Amniotic stem cell (primary cell): ENCODE results near the gene ADAMTS12.

Experiments
- DNase-seq: peaks from one replicate; lab custom pipeline; 2025; lab: John Stamatoyannopoulos, UW

The ADAMTS12 gene

DNA sequence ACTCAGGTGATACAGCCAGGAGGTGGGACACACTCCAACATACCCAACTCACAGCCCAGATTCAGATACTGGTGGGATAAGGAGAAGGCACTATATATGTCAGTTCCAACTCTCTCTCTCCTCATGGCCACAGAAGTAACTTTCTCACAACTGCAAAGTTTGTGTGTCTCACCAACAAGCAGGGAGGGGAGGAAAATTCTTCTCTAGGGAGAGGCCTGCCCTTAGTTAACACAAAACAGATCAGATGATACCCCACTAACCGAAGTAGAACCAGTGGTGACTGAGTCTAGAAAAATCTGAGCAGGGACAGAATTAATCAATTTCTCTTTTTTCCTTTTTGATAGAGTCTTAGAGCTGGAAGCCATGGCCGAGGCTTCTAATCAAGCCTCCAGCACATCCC is 133.1 kb downstream of the ADAMTS12 start:
- DNase-seq: no peak

DNA sequence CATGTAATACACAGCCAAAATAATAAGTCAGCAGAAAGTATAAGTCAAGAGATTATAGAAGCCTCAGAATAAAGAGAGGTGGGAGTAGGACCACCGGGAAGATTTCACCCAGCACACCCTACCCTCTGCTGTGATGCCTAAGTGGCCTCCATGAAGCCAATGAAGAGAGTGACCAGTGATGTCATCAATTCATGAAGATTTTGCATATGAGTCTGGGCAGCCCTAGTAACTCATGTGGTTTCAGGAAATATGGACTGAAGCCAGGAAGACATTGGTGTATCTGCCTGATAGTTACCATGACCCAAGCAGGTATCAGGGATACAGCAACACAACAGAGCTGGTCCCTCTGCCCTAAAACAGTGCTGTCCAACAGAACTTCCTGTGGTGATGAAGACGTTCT is 135.3 kb downstream of the ADAMTS12 start:
- no peak for DNase-seq

DNA sequence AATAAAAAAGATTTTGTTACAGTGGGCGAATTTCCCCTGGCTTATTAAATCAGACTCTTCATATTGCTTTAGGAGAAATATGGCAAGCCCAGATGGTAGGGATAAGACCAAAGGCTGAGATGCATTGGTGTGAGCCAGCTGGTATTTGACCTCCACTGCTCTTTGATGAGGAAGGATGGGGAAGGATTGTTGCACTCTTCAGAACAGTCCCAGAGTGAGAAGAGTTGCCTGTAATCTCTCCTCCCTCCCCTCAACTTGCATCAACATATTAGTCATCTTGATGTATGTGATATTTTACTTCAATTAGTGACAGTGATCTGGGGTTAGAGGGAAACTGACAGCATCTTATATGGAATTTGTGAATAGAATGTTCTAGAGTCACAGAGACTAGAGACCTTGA is 136.6 kb downstream of the ADAMTS12 start:
- no peak for DNase-seq

DNA sequence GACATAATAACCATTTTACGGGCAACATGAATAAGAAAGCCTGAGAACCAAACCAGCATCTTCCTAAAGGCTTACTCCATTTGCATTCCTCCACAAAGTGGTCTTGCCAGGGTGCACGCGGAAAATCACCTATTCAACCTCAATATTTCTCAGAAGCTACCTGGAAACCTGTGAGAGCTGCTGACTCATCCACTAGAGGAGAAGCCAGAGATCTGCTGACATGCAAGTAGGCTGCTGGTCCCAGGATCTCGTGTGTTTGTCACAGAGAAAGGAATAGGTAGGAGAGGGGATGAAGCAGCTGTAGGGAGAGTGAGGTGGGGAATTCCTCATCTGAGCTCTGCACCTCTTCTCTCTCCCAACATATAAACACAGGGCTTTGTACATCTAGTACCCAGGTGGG is 138.1 kb downstream of the ADAMTS12 start:
- DNase-seq: no peak

DNA sequence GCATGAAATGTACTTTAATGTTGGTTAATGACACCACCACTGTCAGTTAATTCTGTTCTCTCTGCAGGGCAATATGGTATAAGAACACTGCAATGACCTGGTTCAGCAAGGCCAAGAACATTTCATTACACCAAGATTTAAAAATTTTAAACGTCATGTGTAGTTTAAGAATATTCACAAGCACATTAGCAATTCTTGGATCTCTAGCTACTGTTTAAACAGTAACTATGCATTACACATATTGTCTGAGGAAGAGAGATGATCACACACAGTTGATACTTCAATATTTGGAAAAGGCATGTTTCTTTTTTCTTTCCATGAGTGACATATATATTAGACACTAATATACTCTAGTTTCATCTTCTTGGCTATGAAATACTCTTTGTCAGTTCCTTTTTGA is 143.0 kb downstream of the ADAMTS12 start:
- no peak for DNase-seq

DNA sequence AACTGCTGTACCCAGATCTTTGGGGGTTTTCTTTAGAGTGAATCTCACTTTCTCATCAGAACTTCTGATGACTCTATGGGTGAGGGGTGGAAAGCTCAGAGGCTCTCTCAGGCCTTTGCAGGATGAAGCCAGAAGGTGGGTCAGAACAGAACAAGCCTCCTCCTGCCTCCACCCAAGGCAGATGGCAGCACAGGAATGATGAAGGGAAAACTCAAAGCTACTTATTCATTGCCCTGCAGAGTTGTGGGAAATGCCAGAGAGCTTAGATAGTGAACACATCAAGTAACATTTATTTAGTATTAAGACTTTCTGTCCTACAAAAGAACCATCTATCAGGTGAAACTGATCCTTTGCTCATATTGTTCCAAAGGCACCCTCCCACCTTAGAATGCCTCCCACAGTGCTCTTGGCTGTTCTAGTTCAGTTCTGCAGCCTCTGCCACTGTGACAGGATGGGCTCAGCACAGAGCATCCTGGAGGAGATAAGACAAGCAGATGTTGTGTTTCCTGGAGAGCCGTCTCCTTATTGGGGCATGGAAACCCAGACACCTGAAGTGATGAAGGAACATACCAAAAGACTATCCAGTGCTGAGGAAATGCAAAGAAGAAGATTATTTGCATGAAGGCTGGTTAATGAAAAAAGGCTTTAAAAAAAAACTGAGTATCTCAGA is 146.6 kb downstream of the ADAMTS12 start:
- DNase-seq: no peak

DNA sequence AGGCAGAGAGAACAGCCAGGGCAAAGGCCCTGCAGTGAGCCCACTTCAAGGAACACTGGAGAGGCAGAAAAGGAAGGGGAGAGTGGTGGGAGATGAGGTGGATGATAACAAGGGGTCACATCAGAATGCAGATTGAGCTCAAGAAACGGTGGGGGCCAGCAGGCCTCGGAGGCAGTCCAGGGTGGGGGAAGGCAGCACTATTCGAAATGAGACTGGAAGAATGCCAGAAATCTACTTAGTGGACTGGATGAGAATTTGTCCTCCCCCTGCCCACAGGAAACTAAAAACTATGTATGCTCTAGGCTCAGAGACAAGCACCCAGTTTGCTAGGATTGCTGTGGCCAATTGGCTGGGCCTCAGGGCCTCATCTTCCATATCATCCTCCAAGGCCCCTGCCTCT is 148.7 kb downstream of the ADAMTS12 start:
- DNase-seq: no peak

DNA sequence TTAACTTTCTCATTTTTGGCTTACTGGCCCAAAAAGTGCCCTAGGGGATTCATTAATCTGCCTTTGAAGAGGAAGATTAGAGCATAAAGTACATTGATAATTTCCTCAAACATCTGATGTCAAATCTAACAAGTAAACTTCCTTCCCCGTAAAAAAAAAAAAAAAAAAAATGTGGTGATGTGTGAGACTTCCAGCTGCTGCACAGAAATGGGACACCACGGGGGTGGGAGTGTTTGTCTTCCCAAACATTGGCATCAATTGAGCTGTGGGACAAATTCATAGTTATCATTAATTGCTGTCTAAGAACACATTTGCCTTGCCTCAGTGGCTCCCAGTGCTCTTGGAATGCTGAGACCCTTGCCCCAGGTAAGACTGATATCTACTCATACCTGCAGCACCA is 149.6 kb downstream of the ADAMTS12 start:
- DNase-seq: no peak

DNA sequence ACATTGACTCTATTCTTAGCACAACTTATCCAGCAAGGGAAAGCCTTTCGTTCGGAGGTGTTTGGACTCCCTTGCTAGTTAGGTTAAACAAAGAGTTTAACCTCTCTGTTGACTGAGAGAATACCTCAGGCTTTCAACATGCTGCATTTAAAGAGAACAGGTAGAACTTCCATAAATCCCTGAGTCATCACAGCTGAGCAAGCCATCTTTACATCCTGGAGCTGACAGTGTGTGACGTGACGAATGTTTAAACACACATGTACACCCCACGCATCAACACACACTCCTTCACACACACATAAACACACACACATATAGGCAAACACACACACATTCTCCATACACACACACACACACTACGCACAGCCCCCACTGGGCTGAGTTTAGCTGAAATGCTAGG is 152.8 kb downstream of the ADAMTS12 start:
- no peak for DNase-seq

DNA sequence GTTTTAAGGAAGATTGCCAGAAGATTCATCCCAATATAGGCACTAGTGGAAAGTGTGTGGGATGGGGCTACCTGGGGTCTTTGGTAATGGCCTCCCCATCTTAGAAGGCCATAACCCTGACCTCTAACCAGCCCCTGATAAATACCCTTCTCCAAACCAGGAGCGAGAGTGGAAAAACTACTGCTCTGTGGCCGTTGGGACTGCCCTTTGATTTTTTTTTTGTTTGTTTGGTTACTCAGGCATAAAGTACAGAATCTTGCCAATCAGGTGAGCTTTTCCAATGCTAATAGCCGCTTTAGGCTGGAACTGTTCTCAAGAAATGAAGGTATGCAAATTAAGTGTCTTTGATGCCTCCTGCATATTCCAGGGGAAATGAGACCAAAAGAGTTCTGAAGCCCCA is 153.7 kb downstream of the ADAMTS12 start:
- no peak for DNase-seq

DNA sequence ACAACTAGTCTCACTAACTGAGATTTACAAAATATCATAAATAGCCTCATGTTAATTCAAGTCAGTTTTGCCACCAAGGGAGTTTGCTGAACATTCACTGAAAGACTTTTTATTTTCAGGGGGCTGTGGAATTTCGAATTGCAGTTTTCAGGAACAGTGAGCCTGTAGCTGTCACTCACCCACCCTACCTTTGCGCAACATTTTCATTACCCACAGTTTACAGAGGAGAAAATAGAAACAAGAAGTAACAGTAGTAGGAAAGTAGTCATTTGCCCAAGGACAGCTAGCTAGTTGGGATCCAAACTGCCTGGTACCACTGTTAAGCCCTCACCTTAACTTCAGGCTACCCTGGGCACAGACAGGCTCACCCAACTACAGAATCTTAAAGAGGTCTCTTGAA is 154.1 kb downstream of the ADAMTS12 start:
- no peak for DNase-seq

DNA sequence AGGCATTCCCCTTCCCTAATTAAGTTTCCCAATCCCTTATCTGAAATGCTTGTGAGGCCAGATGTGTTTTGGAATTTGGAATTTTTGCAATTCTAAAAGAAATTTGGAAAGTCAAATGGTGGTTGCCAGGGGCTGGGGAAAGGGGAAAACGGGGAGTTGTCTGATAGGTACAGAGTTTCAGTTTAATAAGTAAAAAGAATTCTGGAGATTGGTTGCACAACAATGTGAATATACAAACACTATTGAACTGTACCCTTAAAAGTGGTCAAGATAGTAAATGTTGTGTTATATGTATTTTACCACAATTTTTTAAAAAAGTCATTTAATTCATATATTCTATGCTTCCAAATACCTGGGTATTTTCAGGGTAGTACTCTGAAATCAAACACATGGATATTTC is 154.5 kb downstream of the ADAMTS12 start:
- no peak for DNase-seq

DNA sequence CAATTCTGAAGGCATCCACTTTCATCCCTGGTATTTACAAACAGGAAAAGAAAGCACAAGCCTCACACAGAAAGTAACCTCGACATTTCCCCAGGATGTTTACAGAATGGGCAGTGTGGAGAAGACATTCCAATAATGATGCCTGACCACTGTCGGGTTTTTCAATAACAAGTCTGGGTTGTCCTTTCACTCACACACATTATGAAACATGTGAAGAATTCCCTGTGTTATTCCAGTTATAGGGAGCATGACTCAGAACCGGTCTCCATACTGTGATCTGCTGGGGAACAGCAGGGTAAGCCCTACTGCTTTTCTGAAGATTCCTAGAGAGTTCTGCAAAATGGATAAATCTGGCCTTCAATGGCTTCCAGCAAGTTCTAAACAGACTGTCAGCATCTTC is 155.3 kb downstream of the ADAMTS12 start:
- DNase-seq: peak; percentile 62

DNA sequence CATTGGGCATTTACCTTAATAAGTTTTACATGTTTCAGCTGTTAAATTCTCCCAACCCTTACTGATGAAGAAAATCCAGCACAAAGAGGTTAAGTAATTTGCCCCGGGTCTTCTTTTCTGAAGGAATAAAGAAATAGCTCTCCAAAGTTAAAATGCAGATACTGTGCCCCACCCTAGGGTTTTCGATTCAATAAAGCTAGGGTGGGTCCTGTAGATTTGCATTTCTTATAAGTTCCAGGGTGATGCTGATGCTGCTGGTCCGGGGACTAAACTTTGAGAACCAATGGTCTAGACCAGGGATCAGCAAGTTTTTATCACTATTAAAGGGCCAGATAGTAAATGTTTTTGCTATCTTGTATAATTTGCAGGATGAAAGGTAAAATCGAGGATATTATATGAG is 156.7 kb downstream of the ADAMTS12 start:
- DNase-seq: no peak

DNA sequence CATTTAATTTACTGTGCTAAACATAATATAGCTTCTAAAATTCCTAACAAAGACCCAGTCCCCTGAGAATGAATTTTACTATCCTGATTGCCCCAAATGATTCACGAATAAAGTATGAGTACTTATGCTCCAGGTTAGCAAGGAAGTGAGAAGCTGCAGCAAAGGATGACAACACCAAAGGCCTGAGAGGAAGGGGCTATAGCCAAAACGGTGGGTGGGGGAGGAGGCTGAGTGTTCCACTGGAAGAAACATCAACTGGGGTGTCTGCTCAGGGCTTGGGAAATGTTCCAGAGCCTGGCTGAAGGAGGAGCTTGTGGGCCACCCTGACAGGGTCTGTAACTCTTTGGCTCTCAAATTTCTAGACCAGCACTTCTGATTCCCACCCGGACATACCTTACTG is 157.3 kb downstream of the ADAMTS12 start:
- no peak for DNase-seq

DNA sequence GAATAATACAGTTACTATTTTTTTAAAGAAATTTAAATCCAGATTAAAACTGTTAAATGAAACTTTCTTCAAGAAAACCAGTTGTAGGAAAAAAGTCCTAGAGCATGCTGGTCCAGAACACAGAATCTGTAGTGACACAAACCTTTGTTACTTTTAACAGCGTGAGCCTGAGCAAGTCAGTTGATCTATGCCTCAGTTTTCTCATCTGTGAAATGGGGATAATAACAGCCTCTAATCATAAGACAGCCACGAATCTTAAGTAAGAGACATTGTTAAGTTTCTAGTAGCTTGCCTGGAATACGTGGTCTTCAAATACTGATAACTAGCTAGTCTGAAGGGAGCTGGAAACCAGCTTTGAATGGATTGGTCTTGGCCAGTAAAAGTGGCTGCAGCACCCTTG is 158.6 kb downstream of the ADAMTS12 start:
- no peak for DNase-seq

DNA sequence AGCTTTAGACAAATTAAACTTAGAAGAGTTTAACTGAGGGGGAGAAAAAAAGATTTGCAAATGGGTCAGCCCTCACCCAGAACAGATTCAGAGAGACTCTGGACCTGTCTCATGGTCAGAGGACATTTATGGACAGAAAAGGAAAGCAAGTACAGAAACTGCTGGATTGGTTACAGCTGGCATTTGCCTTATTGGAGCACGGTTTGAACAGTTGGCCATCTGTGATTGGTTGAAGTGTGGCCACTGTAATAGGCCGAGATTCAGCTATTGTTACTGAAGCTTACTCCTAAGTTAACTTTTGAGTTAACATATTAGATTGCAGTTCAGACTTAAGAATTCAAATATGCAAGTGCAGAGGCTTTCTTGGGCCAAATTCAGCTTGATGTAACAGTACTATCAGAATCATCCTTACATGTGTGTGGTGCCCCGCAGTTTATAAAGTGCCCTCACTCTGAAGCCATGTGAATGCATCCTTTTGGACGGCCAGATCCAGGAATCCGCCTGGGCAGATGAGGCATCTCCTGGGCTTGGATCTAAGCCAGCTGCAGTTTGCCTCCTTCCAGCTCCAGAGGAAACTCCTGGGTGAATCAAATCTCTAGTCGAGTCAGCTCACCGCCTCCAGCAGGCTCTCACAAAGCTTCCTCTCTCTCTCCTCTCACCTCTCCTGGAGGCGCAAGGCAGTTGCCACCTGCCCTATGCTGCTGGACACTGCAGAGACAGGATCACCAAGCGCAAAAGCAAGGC is 165.2 kb downstream of the ADAMTS12 start:
- DNase-seq: no peak

DNA sequence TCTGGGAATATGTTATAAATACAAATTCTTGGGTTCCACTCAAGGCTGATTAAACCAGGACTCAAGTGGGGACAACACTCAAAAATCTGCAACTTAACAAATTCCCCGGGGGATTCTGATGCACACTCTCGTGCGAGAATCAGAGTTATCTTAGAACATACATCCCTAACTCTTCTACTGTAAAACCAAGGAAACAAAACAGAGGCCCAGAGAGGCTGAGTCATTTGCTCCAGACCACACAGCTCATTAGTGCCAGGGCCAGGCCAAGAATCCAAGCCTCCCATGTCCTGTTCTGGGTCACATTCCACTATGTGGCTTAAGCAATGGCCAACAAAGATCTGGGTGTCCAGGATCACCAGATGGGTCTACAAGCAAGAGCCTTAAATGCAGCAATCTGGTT is 166.0 kb downstream of the ADAMTS12 start:
- no peak for DNase-seq

DNA sequence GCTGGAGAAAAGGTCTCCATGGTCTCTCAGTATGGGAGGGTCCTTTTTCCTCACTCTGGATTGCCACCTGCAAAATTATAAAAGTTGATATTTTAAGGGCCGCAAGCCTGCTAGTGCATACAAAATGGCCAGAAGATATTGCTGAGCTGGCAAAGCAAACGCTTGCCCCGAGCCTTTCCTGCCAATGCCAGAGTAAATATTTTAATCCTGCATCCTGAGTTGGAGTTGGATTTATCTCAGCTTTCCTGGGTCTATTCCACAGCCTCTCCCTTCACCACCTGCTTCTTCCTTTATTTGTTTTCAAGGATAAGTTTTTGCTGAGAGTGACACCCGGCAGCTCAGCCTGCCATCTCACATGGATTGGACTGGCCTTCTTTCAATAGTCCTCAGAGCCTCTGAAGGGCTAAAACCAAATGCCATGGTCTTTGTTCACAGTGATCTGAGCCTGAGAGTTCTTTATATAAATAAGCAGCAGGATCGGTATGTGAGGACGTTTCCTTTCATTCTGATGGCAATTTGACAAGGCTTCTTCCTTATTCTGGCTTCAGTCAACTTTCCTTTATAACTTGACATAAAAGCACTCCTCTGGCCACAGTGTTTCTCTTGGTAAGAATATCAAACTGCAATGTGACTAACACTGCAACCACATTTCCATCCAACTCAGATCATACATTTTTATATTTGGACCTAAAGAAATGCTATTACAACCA is 170.1 kb downstream of the ADAMTS12 start:
- no peak for DNase-seq

DNA sequence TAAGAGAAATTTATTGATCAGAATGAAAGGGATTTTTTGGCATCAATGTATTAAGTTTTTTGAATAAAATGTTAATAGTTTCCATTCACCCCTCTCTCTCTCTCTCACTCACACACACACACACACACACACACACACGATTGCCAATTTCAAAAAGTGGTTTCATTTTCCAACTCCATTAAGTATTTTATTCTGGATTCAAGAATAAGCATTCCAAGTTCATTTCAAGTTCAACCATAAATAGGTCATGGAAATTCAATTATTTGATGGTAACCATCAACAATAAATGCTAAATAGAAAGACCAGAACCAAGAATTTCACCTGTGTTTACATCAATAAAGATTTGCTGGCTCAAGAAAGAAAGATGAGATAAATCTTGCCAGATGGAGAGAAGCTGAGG is 171.6 kb downstream of the ADAMTS12 start:
- DNase-seq: no peak

DNA sequence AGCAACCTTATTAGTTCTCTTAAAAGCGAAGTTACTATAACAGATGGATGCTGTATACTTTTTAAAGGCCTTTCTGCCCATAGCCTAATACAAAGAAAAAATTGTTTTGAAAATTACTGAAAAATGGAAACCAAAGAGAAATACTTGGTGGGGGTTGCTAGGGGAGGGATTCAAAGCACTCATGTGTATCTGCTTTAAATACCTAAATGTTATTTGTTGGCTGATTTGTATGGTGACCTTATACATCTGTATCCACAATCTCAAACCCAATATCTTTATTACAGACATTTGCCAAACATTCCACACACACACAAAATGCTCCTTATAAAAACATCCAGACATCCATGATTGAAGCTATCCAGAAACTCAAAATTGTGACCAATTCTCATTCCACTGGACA is 172.0 kb downstream of the ADAMTS12 start:
- DNase-seq: no peak

DNA sequence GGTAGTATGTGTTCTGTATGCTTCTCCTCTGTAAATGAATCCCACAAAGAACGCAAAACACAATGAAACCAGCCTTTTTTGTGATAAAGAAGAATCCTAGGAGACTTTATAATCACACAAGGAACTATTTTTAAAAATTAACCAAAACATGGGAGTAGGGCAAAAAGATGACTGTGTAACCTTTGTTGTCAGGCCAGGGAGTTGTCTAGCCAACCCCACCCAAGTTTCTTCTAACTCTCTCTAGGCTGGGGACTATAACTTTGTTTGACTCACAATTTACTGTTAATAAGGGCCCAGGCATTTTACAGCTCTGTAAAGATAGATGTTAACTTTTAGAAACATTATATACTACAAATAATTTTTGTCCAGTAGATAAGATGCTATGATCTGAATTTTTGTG is 176.1 kb downstream of the ADAMTS12 start:
- no peak for DNase-seq

DNA sequence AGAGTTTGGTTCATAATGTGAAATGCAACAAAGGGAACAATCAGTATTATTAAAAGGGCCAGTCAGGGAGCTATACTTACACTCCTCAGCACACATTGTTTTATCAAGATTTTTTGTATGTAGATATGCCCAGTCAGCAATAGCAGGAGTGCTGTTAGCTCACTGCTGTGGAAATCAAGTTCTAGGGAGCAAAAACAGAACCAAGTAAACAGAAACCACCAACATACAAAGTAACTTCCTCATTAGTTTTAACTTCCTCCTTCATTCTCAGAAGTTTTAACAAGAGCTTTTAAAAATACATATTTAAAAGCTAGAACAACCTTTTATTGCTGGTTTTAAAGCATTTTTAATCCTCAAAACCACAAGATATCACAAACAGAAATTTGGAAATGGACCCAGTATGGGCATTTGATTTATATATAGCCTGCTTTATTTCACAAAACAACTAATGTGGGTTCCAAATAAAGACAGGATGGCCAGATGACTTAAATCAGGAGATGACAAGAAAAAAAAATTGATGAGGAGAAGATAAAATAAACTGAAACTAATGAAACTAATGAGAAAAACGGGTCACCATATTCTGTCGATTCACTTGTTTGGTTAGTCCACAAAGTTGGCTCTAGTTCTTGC is 178.5 kb downstream of the ADAMTS12 start:
- DNase-seq: no peak
